ENCODE data around the gene NIPBL. TPM values are rescaled to one million over a fixed set of nuclear protein-coding genes. Genes with fewer than 3 reads are reported as not detected.

The NIPBL gene
- total RNA-seq, 1 experiment from 2014 or later: 61.3 TPM

GRCh38 chr5:37071901-37072581 lies 195.5 kb downstream of the NIPBL start:
- H3K9ac ChIP-seq (ENCODE audit: extremely low read depth, insufficient read length, low read length): no peak overlapping the region
- no peak overlapping the region for H2BK12ac ChIP-seq (ENCODE audit: insufficient read length, low read depth, low read length)
- no peak overlapping the region for H2AFZ ChIP-seq (ENCODE audit: low read length)
- H3K14ac ChIP-seq (ENCODE audit: insufficient read depth, low read length): no peak overlapping the region
- no peaks in the 10 kb centered on the region for H3K4me1 ChIP-seq (ENCODE audit: insufficient read depth, low read length)
- no peaks in the 10 kb centered on the region for H3K23me2 ChIP-seq (ENCODE audit: insufficient read length, low read depth, low read length, poor library complexity, severe bottlenecking)
- no peak overlapping the region for H3K4me2 ChIP-seq (ENCODE audit: insufficient read depth, insufficient read length, low read length)
- no peak overlapping the region for H4K91ac ChIP-seq (ENCODE audit: insufficient read length, low read depth, low read length)
- Mint-ChIP-seq H3K4me1 (no peaks in the 10 kb centered on the region), H3K27ac (no peak overlapping the region), H3K27me3 (ENCODE audit: low read depth) (no peaks in the 10 kb centered on the region), H3K36me3 (ENCODE audit: insufficient read depth in 1 of 3, low read depth in 3 of 3) (no peaks in the 10 kb centered on the region), H3K4me3 (no peak overlapping the region), H3K9me3 (no peaks in the 10 kb centered on the region; a peak in 1 of 5 replicates)
- H3K4ac ChIP-seq (ENCODE audit: low read depth, low read length): no peak overlapping the region
- H3K18ac ChIP-seq (ENCODE audit: insufficient read length, low read depth, low read length): no peak overlapping the region
- no peaks in the 10 kb centered on the region for H3K9me3 ChIP-seq (ENCODE audit: control insufficient read depth, low read depth, low read length)
- H2BK20ac ChIP-seq (ENCODE audit: low read depth, low read length, poor library complexity, severe bottlenecking): no peak overlapping the region
- H3K79me2 ChIP-seq (ENCODE audit: insufficient read depth, low read length): no peaks in the 10 kb centered on the region
- no peaks in the 10 kb centered on the region for H3K27me3 ChIP-seq (ENCODE audit: insufficient read depth, low read length)
- H4K5ac ChIP-seq (ENCODE audit: insufficient read length, low read depth, low read length): no peak overlapping the region
- no peaks in the 10 kb centered on the region for H4K20me1 ChIP-seq (ENCODE audit: control insufficient read depth, insufficient read depth, insufficient read length)
- no CpG with 5 or more reads among the region's 1 CpG for WGBS (ENCODE audit: extremely low coverage, insufficient read length, low lambda C conversion rate)
- TF ChIP-seq CTCF (conservative IDR thresholded peaks at IDR 0.05): no peak
- H3K27ac ChIP-seq (ENCODE audit: insufficient read length, low read depth, low read length): no peak overlapping the region
- DNase-seq: no peak
- H3T11ph ChIP-seq (ENCODE audit: low read length): no peak overlapping the region
- H2AK5ac ChIP-seq (ENCODE audit: insufficient read length, low read length): no peak overlapping the region
- no peak overlapping the region for H3K23ac ChIP-seq (ENCODE audit: insufficient read length, low read depth, low read length)
- no peak overlapping the region for H3K56ac ChIP-seq (ENCODE audit: insufficient read length, low read depth, low read length)
- no peak overlapping the region for H4K8ac ChIP-seq (replicated peaks; ENCODE audit: insufficient read length, low read depth, low read length)
- no peak overlapping the region for H2BK120ac ChIP-seq (ENCODE audit: low read depth, low read length, poor library complexity, severe bottlenecking)
- no peak overlapping the region for H2BK5ac ChIP-seq (ENCODE audit: insufficient read length, low read length)
- no peak overlapping the region for H2BK15ac ChIP-seq (ENCODE audit: low read depth, low read length)
- no peaks in the 10 kb centered on the region for H3K79me1 ChIP-seq (ENCODE audit: insufficient read depth, low read depth, low read length, poor library complexity, severe bottlenecking)

Measured in H9 (cell line).